OCI-LY1 (cell line): ENCODE measurements around the gene HDAC10.

Source experiments
- CTCF ChIP-seq: fragments of 200-600 bp; sonication (generic), shearing (Covaris generic); IDR thresholded peaks from 2 replicates; pipeline ENCODE4 v1.5.1; 2017; ENCODE audit warnings: mild to moderate bottlenecking, antibody characterized with exemption, low read length, moderate library complexity, mixed read lengths
- EZH2 ChIP-seq: fragments of 200-600 bp; sonication (generic), shearing (Covaris generic); IDR thresholded peaks from 2 replicates; pipeline ENCODE4 v1.8.0; 2017; ENCODE audit warnings: borderline replicate concordance, mixed run types, mild to moderate bottlenecking, antibody characterized with exemption, low read length, moderate library complexity, mixed read lengths

DNA sequence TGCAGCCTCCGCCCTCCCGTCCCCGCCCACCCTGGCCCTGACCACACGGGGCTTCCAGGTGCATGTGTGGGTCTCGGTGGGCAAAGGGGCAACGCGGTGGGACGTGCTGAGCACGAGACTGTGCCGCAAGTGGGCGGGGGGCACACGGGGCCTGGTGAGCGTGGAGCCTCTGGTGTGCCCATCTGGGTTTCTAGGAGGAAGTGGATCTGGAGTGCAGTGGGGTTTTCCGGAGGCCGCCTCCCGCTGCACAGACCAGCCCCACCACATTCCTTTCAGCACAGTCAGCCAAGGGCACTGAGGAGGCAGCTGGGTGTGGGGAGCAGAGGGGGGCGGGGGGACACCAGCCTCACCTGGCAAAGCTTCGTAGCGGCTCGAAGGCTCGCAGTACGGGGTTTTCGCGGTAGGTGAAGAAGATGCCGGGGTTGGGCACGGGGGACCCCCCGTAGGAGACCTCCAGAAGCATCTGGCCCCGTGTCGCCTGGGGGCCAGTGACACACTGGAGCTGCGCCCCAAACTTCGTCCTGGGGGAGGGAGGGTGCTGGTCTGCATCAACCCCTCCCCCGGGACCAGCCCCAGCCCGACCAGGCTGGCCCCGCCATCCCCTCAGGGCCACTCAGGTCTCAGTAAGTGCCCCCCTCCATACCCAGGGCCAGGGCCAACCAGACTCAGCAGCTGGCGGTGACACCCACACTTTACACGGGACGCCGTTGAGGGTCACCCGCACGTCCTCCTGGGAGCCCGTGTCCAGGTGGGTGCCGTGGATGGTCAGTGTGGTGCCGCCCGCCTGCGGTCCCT, 31.5 kb upstream of the HDAC10 start:
- TF ChIP-seq CTCF (no peak), EZH2 (no peak)
